IMR-90 (cell line): Measurements from ENCODE around the gene LAMB1. TPM values are rescaled to one million over a fixed set of nuclear protein-coding genes. Genes with fewer than 3 reads are reported as not detected.

Experiments
- ATAC-seq: fragments of 200-7000 bp; cut with Tn5 transposase; 2 replicates; pipeline ENCODE4 v1.9.1; 2020; ENCODE audit warnings: low read depth, mild to moderate bottlenecking, moderate library complexity
- BruUV-seq: library from RNA; stranded (reverse); fragments of 400-500 nt; replicated peaks from 2 replicates; lab custom pipeline; 2021; lab: Mats Ljungman, UMichigan
- CTCF ChIA-PET: fragments of 300-600 bp; formaldehyde crosslinking; extraction: SDS; loops from one replicate; lab custom pipeline; 2021; ENCODE audit warnings: antibody characterized with exemption; lab: Yijun Ruan, JAX
- POLR2A ChIA-PET: fragments of 300-600 bp; sonication (Branson Sonifier 250); formaldehyde crosslinking; loops from one replicate; lab custom pipeline; 2022; ENCODE audit warnings: antibody characterized with exemption; ENCODE audit not compliant: unreplicated experiment; lab: Charles Lee
- DNase-seq: peaks from one replicate; pipeline ENCODE4 v3.0.0; 2013
- H2AFZ ChIP-seq: replicated peaks from 2 replicates; pipeline ENCODE3; 2013; ENCODE audit warnings: low read length, mild to moderate bottlenecking; ENCODE audit not compliant: poor library complexity
- H2AK5ac ChIP-seq: 2 replicates; pipeline ENCODE4 v1.6.1; 2013; ENCODE audit warnings: low read depth, low read length, inconsistent platforms
- H2AK9ac ChIP-seq: replicated peaks from 2 replicates; pipeline ENCODE3; 2013; ENCODE audit warnings: mild to moderate bottlenecking, low read depth, low read length, moderate library complexity; ENCODE audit not compliant: poor library complexity
- H2BK120ac ChIP-seq: 2 replicates; pipeline ENCODE4 v1.6.1; 2013; ENCODE audit warnings: low read depth, low read length, inconsistent platforms
- H2BK15ac ChIP-seq: 3 replicates; pipeline ENCODE4 v1.6.1; 2013; ENCODE audit warnings: low read depth, low read length, inconsistent platforms
- H2BK20ac ChIP-seq: 2 replicates; pipeline ENCODE4 v1.6.1; 2013; ENCODE audit warnings: low read depth, mild to moderate bottlenecking, inconsistent platforms, low read length, moderate library complexity
- H2BK5ac ChIP-seq: 2 replicates; pipeline ENCODE4 v1.6.1; 2013; ENCODE audit warnings: mild to moderate bottlenecking, low read depth, low read length, inconsistent platforms; ENCODE audit not compliant: poor library complexity, severe bottlenecking
- H3K14ac ChIP-seq: replicated peaks from 2 replicates; pipeline ENCODE4 v1.6.1; 2013; ENCODE audit warnings: low read depth, low read length, inconsistent platforms
- H3K18ac ChIP-seq: 2 replicates; pipeline ENCODE4 v1.6.1; 2013; ENCODE audit warnings: low read depth, low read length, control low read depth
- H3K23ac ChIP-seq: 2 replicates; pipeline ENCODE4 v1.6.1; 2013; ENCODE audit warnings: low read depth, low read length, inconsistent platforms
- H3K27ac ChIP-seq: 2 replicates; pipeline ENCODE4 v1.5.1; 2013; ENCODE audit warnings: mild to moderate bottlenecking, control low read depth, low read length; ENCODE audit not compliant: insufficient read depth
- H3K27me3 ChIP-seq: 2 replicates; pipeline ENCODE4 v1.6.1; 2013; ENCODE audit warnings: low read length; ENCODE audit not compliant: control insufficient read depth, insufficient read depth
- H3K36me3 ChIP-seq: 2 replicates; pipeline ENCODE4 v1.6.1; 2013; ENCODE audit warnings: low read length, mixed read lengths; ENCODE audit not compliant: control insufficient read depth, insufficient read depth
- H3K4ac ChIP-seq: 2 replicates; pipeline ENCODE4 v1.6.1; 2013; ENCODE audit warnings: low read depth, low read length, inconsistent platforms
- H3K4me1 ChIP-seq: 2 replicates; pipeline ENCODE4 v1.6.1; 2013; ENCODE audit warnings: low read length, mixed read lengths; ENCODE audit not compliant: control insufficient read depth, insufficient read depth
- H3K4me2 ChIP-seq: 2 replicates; pipeline ENCODE4 v1.6.1; 2013; ENCODE audit warnings: low read depth, mild to moderate bottlenecking, control low read depth, low read length, moderate library complexity
- H3K4me3 ChIP-seq: 2 replicates; pipeline ENCODE4 v1.5.1; 2013; ENCODE audit warnings: low read depth, mild to moderate bottlenecking, control low read depth, low read length, moderate library complexity; ENCODE audit not compliant: insufficient read depth
- H3K56ac ChIP-seq: 2 replicates; pipeline ENCODE4 v1.6.1; 2013; ENCODE audit warnings: low read length, inconsistent platforms; ENCODE audit not compliant: insufficient read depth; ENCODE audit errors: extremely low read depth
- H3K79me1 ChIP-seq, 2 experiments: 2 replicates each; pipeline ENCODE4 v1.6.1; 2013; ENCODE audit warnings: low read length in 2 of 2, inconsistent platforms in 1 of 2, low read depth in 1 of 2
- H3K9ac ChIP-seq: 2 replicates; pipeline ENCODE4 v1.6.1; 2013; ENCODE audit warnings: low read depth, low read length, control low read depth
- H3K9me1 ChIP-seq: 2 replicates; pipeline ENCODE4 v1.6.1; 2013; ENCODE audit warnings: low read length, inconsistent platforms; ENCODE audit not compliant: insufficient read depth
- H3K9me3 ChIP-seq: 2 replicates; pipeline ENCODE4 v1.6.1; 2013; ENCODE audit warnings: low read length; ENCODE audit not compliant: control insufficient read depth, insufficient read depth
- H4K20me1 ChIP-seq: 2 replicates; pipeline ENCODE4 v1.6.1; 2013; ENCODE audit warnings: low read length, inconsistent platforms; ENCODE audit not compliant: insufficient read depth
- H4K5ac ChIP-seq: 2 replicates; pipeline ENCODE4 v1.6.1; 2013; ENCODE audit warnings: mild to moderate bottlenecking, low read depth, low read length, control low read depth
- H4K8ac ChIP-seq, 2 experiments: 2 replicates each; pipeline ENCODE4 v1.6.1; 2013; ENCODE audit warnings: low read depth in 2 of 2, low read length in 2 of 2, control low read depth in 1 of 2, inconsistent platforms in 1 of 2
- H4K91ac ChIP-seq: 2 replicates; pipeline ENCODE4 v1.6.1; 2013; ENCODE audit warnings: low read depth, low read length, inconsistent platforms; ENCODE audit not compliant: insufficient read depth
- BHLHE40 ChIP-seq: fragments of 150-350 bp; IDR thresholded peaks from 2 replicates; pipeline ENCODE4 v1.6.1; 2016; ENCODE audit warnings: mild to moderate bottlenecking, low read depth, low read length
- CEBPB ChIP-seq: IDR thresholded peaks from 2 replicates; pipeline ENCODE4 v1.6.1; 2012; ENCODE audit warnings: low read depth, low read length, improper control_type of control experiment
- CHD1 ChIP-seq: IDR thresholded peaks from 2 replicates; pipeline ENCODE4 v1.6.1; 2012; ENCODE audit warnings: low read depth, low read length, improper control_type of control experiment
- ELK1 ChIP-seq: fragments of 150-350 bp; IDR thresholded peaks from 2 replicates; pipeline ENCODE4 v1.6.1; 2016; ENCODE audit warnings: low read depth, mild to moderate bottlenecking, low read length, moderate library complexity, borderline replicate concordance
- FOS ChIP-seq: fragments of 150-350 bp; IDR thresholded peaks from 2 replicates; pipeline ENCODE4 v1.6.1; 2016; ENCODE audit warnings: low read depth, low read length
- MAFK ChIP-seq: IDR thresholded peaks from 2 replicates; pipeline ENCODE4 v1.6.1; 2012; ENCODE audit warnings: low read depth, low read length, improper control_type of control experiment
- MXI1 ChIP-seq: IDR thresholded peaks from 2 replicates; pipeline ENCODE4 v1.6.1; 2012; ENCODE audit warnings: low read depth, mild to moderate bottlenecking, low read length, moderate library complexity, borderline replicate concordance
- NFE2L2 ChIP-seq: fragments of 150-350 bp; IDR thresholded peaks from 2 replicates; pipeline ENCODE4 v1.6.1; 2016; ENCODE audit warnings: low read depth, mild to moderate bottlenecking, low read length
- RAD21 ChIP-seq: IDR thresholded peaks from 2 replicates; pipeline ENCODE4 v1.6.1; 2012; ENCODE audit warnings: low read length, improper control_type of control experiment
- RCOR1 ChIP-seq: IDR thresholded peaks from 2 replicates; pipeline ENCODE4 v1.6.1; 2012; ENCODE audit warnings: mild to moderate bottlenecking, low read length, improper control_type of control experiment; ENCODE audit not compliant: insufficient replicate concordance
- SMC3 ChIP-seq: fragments of 150-350 bp; IDR thresholded peaks from 2 replicates; pipeline ENCODE4 v1.6.1; 2016; ENCODE audit warnings: low read depth, mild to moderate bottlenecking, antibody characterized with exemption, low read length, moderate library complexity
- WGBS, 2 experiments: methylation state at CpG; one replicate each; pipeline versions ENCODE4 v1.1.5 to v1.1.7; 2013; ENCODE audit warnings: missing lambda C conversion rate in 2 of 2; ENCODE audit not compliant: insufficient read length in 1 of 2; ENCODE audit errors: extremely low coverage in 2 of 2; 5-methylcytosine and 5-hydroxymethylcytosine counted together
- dilution Hi-C: fragments of 300-500 bp; cut with HindIII; formaldehyde crosslinking; loops from one replicate; pipeline ENCODE4 v1.14.3; 2018; ENCODE audit warnings: low sequenced_read_pairs; ENCODE audit not compliant: unreplicated experiment
- in situ Hi-C: fragments of 300-500 bp; cut with MboI; formaldehyde crosslinking; loops from 3 replicates; pipeline ENCODE4 v1.14.3; 2019; ENCODE audit warnings: low sequenced_read_pairs, inconsistent platforms, mixed read lengths
- intact Hi-C: fragments of 100-400 bp; cut with micrococcal nuclease; formaldehyde crosslinking; loops from 2 replicates; pipeline ENCODE4 v1.10.0; 2022
- polyA plus RNA-seq, 3 experiments: library from polyadenylated mRNA; depleted of rRNA; stranded (reverse); fragments of >200 nt; gene quantifications; 2 replicates each; pipeline ENCODE4 v1.2.3, GENCODE V29; 2012; ENCODE audit warnings: low replicate concordance in 1 of 3
- total RNA-seq: library from RNA; depleted of rRNA; stranded (reverse); fragments of >200 nt; gene quantifications from 2 replicates; pipeline ENCODE4 v1.2.3, GENCODE V29; 2012

Gene LAMB1
- total and polyA plus RNA-seq, 2 of the 4 experiments (the other 2 are of a cell fraction) = 114 to 117 TPM

- in situ Hi-C loops = no loop called here
- ATAC-seq (no peak), DNase-seq (no peak)
- H3K56ac ChIP-seq = no peak overlapping the region
- H2AK9ac ChIP-seq = no peak overlapping the region
- ChIA-PET POLR2A (no interaction called here), CTCF (interaction anchor here (0.9 kb wide), 1 partner anchor 245 kb away, joined by 3 read pairs; no protein-coding TSS in a partner anchor)
- H2AFZ ChIP-seq = no peak overlapping the region
- H3K36me3 ChIP-seq = peaks cover 8% of the 10 kb centered on the region
- TF ChIP-seq CEBPB (no peak), ELK1 (no peak), NFE2L2 (no peak), RAD21 (no peak), SMC3 (no peak), MXI1 (no peak), BHLHE40 (no peak), RCOR1 (no peak), CHD1 (no peak), MAFK (no peak), FOS (no peak)
- no peak overlapping the region for H3K4ac ChIP-seq
- no peaks in the 10 kb centered on the region for H3K27me3 ChIP-seq
- no peak overlapping the region for H4K5ac ChIP-seq
- H2BK120ac ChIP-seq = no peak overlapping the region
- no peak overlapping the region for H3K27ac ChIP-seq
- H3K18ac ChIP-seq = no peak overlapping the region
- no peaks in the 10 kb centered on the region for H3K9me3 ChIP-seq
- H4K8ac ChIP-seq = no peak overlapping the region
- dilution Hi-C loops = no loop called here
- peaks cover 15% of the 10 kb centered on the region; the same call in 1 of the 2 replicates for H4K20me1 ChIP-seq
- H3K4me2 ChIP-seq = no peak overlapping the region
- peaks cover 4 to 43% of the 10 kb centered on the region in 2 experiments; a peak in 3 of 4 replicates for H3K79me1 ChIP-seq
- H2AK5ac ChIP-seq = no peak overlapping the region
- H4K91ac ChIP-seq = no peak overlapping the region
- intact Hi-C loops = no loop called here
- no peak overlapping the region for H3K4me3 ChIP-seq
- H2BK20ac ChIP-seq = no peak overlapping the region
- no peaks in the 10 kb centered on the region for H3K9me1 ChIP-seq
- no peak overlapping the region for H3K9ac ChIP-seq
- no TSS peak for BruUV-seq
- no peak overlapping the region for H2BK15ac ChIP-seq
- H3K23ac ChIP-seq = no peak overlapping the region
- no CpG with 5 or more reads among the region's 1 CpG for WGBS, 2 experiments
- no peak overlapping the region for H3K14ac ChIP-seq
- H2BK5ac ChIP-seq = no peak overlapping the region
- peaks cover 2% of the 10 kb centered on the region for H3K4me1 ChIP-seq
These were observed 102.4 kb downstream of the LAMB1 start for GRCh38 chr7:107900496-107901015.
